ENCODE data around the gene SMCP.
A peak's percentile ranks its signal among the peaks of the same experiment; 100 is the strongest.

Gene SMCP

GRCh38 chr1:152878042-152878441, at the start of gene SMCP:
Gene SMCP, plus strand, starts transcription at chr1:152878322. Its CDS starts 6,101 bp downstream, at chr1:152884423.
- 0 out of 2 replicates have a peak, but pooled peaks have one; percentile 14 for TF ChIP-seq CTCF (conservative IDR thresholded peaks at IDR 0.05)
- H3K27ac ChIP-seq: no peak within 1 kb of the TSS

- H3K27ac ChIP-seq: no peak overlapping the region
- no peak for TF ChIP-seq CTCF (conservative IDR thresholded peaks at IDR 0.05)
Observed at GRCh38 chr1:152836870-152837269, 41.3 kb upstream of the SMCP start.

GRCh38 chr1:152842556-152842955, 35.6 kb upstream of the SMCP start, which contains the start of gene LCE6A:
Gene LCE6A, plus strand, starts transcription at chr1:152842856. Its CDS starts 665 bp downstream, at chr1:152843521.
- TF ChIP-seq CTCF (conservative IDR thresholded peaks at IDR 0.05): no peak

GRCh38 chr1:152855661-152856060, 22.5 kb upstream of the SMCP start:
- no peak for TF ChIP-seq CTCF (conservative IDR thresholded peaks at IDR 0.05)
- no peak overlapping the region for H3K27ac ChIP-seq

More at GRCh38 chr1:152842556-152842955, 35.6 kb upstream of the SMCP start, which contains the start of gene LCE6A:
- no peak within 1 kb of the TSS for H3K27ac ChIP-seq

GRCh38 chr1:152858062-152858461, 20.1 kb upstream of the SMCP start:
- no peak for TF ChIP-seq CTCF (conservative IDR thresholded peaks at IDR 0.05)
- H3K27ac ChIP-seq: no peak overlapping the region

GRCh38 chr1:152859696-152860095, 18.4 kb upstream of the SMCP start, which contains the start of gene LCE7A:
Gene LCE7A, plus strand, starts transcription at chr1:152859996. Its CDS starts 702 bp downstream, at chr1:152860698.
- TF ChIP-seq CTCF (conservative IDR thresholded peaks at IDR 0.05): no peak

GRCh38 chr1:152860129-152860528, 18.0 kb upstream of the SMCP start:
- no peak for TF ChIP-seq CTCF (conservative IDR thresholded peaks at IDR 0.05)
- H3K27ac ChIP-seq: no peak overlapping the region

More at GRCh38 chr1:152859696-152860095, 18.4 kb upstream of the SMCP start, which contains the start of gene LCE7A:
- H3K27ac ChIP-seq: no peak within 1 kb of the TSS
